GM21367 (cell line): Measurements from ENCODE around the gene IRX3.

Experiments used
- ATAC-seq: cut with Tn5 transposase; IDR thresholded peaks from one replicate; pipeline ENCODE4 v1.9.1; 2021; ENCODE audit not compliant: unreplicated experiment

Gene IRX3

GRCh38 chr16:54286366-54287130 lies at the start of gene IRX3:
Gene IRX3, minus strand, starts transcription at chr16:54286787. Its CDS starts 737 bp downstream, at chr16:54286050.
- ATAC-seq = no peak

DNA sequence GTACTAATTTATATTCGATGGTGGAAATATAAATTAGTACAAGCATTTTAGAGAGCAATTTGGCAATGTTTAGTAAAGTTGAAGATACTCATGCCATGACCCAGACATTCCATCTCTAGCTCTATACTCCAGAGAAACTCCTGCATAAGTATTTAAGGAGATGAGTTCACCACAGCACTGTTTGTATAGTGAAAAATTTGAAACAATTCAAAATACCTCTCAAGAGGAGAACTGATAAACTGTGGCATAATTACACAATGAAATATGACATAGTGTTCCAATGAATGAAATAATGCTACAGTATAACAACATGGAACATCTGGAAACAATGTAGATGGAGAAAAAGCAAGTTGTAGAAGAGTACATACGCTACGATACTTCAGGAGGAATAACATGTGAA lies 48.6 kb upstream of the IRX3 start:
- no peak for ATAC-seq

DNA sequence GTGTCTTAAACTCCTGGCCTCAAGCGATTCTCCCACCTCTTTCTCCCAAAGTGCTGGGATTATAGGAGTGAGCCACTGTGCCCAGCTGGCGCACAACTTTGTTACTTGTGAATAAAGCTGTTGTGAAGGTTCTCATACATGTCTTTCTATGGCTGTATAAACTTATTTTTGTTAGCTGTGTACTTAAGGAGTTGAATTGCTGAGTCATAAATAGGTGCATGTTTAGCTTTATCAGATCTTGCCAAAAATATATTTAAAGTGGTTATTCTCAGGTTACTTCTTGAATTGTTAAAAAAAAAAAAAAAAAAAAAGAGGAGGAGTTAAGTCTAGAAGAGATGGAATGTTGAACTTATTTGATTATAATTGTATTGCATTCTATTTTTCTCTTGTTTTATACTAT lies 47.6 kb upstream of the IRX3 start:
- no peak for ATAC-seq

- ATAC-seq = no peak
Observed at GRCh38 chr16:54331241-54332002, 44.8 kb upstream of the IRX3 start.

GRCh38 chr16:54327609-54328008 lies 41.0 kb upstream of the IRX3 start:
- no peak for ATAC-seq

DNA sequence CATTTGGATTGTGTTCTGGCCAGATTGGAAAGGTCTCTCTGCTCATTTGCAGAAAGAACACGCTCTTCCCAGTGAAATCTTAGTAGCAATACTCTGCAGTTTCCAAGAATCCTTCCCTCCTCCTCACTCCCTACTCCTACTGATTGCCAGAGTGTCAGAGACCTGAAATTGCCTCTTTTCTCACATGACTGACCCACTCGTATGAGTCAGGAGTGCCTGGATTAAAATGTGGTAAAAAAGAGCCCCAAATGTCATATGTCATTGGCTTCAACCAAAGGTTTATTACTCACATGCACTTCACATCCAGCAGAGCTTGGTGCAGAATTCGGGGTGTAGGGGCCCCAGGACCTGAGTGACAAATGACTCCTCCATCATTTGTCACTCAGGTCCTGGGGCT lies 39.7 kb upstream of the IRX3 start:
- ATAC-seq = no peak

- ATAC-seq = no peak
Observed at GRCh38 chr16:54325616-54326265, 39.2 kb upstream of the IRX3 start.

- ATAC-seq = no peak
Observed at GRCh38 chr16:54324716-54325115, 38.1 kb upstream of the IRX3 start.

- ATAC-seq = no peak
Observed at GRCh38 chr16:54320697-54321340, 34.2 kb upstream of the IRX3 start.

- no peak for ATAC-seq
Observed at GRCh38 chr16:54318941-54319340, 32.4 kb upstream of the IRX3 start.

- ATAC-seq = no peak
Observed at GRCh38 chr16:54317101-54317611, 30.6 kb upstream of the IRX3 start.

GRCh38 chr16:54316095-54316889 lies 29.7 kb upstream of the IRX3 start:
- no peak for ATAC-seq

GRCh38 chr16:54313789-54314188 lies 27.2 kb upstream of the IRX3 start:
- no peak for ATAC-seq

DNA sequence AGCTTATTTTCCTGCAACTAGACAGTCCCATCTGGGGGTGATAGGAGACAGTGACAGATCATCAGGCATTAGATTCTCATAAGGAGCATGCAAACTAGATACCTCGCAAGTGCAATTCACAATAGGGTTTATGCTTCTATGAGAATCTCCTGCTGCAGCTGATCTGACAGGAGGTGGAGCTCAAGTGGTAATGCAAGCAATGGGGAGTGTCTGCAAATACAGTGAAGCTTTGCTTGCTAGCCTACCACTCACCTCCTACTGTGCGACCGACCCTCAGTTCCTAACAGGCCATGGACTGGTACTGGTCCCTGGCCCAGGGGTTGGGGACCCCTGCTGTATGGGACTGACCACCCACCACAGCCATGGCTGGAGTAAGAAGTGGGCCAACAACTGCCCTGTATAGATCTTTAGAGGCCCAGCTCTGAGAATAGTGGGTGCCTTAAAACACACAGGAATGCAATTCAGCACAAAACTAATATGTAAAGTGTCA lies 26.0 kb upstream of the IRX3 start:
- ATAC-seq = no peak

DNA sequence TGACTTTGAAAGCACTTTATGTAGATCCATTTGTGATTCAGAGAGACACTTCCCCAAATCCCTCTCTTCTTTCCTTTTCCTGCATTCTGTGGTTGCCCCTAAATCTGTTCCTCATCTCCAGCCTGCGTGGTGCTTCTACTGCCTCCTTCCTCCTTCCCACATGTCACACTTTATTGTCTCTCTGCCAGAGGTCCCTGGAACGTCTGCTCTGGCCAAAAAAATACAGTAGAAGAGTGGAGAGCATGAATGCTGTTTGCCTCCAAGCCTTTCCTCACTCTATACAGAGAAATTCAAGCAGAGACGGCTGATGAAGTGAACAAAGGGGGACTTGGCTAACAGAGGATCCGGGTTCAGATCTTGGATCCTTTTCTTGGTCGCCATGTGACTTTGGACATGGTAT lies 22.8 kb upstream of the IRX3 start:
- no peak for ATAC-seq

DNA sequence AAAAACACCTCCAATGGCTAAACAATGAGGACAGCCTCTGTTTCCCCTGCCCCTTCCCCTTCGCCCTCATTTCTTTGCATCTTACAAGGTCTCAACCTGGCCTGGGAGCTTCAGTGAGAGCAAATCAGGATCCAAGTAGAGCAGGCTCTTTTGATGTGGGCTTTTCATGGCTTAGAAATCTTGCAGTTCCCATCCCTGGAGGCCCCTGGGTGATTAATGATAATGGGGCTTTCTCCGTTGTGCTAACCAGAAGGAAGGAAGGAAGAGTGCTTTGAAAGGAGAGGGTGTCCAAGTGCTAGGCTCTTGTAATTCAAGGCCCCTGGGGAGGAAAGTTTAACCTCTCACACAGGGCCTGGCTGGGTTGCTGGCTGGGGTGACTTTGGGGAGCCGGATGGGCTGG lies 18.5 kb upstream of the IRX3 start:
- ATAC-seq = no peak

DNA sequence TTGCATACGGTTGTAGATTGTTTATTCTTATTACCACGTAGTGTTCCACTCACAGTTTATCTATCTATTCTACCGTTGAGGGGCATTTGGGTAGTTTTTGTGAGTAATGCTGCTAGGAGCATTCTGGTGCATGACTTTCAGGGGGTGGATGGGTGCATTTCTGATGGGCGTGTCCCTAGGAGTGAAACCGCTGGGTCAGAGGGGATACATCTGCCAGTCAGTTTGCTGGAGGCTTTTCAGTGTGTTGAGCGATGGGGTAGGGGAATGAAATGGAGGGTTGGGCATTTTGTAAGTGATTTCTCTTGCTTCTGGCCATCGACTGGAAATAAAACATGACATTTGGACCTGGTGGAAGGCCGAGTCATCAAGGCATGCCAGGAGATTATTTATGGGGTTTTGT lies 17.0 kb upstream of the IRX3 start:
- no peak for ATAC-seq

DNA sequence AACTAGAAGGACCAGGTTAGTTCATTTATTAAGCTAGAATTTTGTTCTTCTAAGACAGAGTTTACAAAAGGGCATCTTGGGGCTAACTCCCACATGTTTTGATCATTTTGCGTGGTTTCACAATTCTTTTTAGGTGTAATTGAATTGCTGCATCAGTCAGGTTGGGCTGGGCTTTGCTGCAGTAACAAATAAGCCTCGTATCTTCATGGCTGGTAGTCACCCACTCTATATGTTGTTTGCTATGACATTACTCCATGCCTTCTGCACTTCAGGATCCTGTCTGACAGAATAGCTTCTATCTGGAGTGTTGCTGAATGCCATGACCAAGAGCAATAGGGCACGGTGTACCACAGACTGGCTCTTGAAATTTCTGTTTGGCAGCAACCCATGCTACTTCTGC lies 10.6 kb upstream of the IRX3 start:
- no peak for ATAC-seq

- ATAC-seq = no peak
Observed at GRCh38 chr16:54296543-54296942, 10.0 kb upstream of the IRX3 start.
